ENCODE results near the gene EHF. TPM values are rescaled to one million over a fixed set of nuclear protein-coding genes. Genes with fewer than 3 reads are reported as not detected.

Gene EHF
- total RNA-seq, 1 experiment from 2014 or later = 0.51 TPM

DNA sequence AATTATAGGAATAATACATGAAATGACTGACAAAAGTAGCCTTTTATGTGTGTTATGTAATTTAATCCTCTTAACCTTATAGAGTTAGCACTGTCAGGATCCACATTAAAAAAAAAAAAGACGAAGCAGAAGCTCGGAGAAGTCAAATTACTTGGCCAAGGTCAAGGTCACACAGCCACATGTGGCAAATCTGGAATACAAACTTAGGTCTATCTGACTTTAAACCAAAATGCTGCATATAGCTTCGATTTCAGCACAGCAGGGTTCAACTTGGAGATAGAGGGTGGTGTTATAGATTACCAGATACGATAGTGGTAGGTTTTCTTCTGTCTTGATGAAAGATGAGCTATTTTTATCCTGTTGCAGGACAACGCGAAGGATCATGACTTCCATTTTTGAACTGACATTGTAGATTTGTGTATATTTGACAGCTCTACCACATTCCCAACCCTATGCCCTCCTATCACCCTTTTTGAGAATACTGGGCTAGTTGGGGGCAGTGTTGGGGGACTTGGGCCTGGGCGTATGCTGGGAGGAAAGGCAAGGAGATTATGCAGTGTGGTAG, 11.6 kb upstream of the EHF start:
- Histone ChIP-seq H3K9me3 (ENCODE audit: control insufficient read depth, insufficient read depth, low read depth, low read length) (no peaks in the 10 kb centered on the region), H3K4me1 (ENCODE audit: control insufficient read depth, insufficient read depth, low read length) (no peaks in the 10 kb centered on the region), H3K4me3 (ENCODE audit: low read depth in 2 of 2, low read length in 2 of 2) (no peak overlapping the region), H3K36me3 (ENCODE audit: control insufficient read depth, insufficient read depth, low read length) (no peaks in the 10 kb centered on the region), H3K27me3 (ENCODE audit: control insufficient read depth, insufficient read depth, low read length) (no peaks in the 10 kb centered on the region), H3K27ac (ENCODE audit: low read length) (no peak overlapping the region)
- ChIA-PET POLR2A (interaction anchor here (0.7 kb wide), 1 partner anchor 90 kb away, joined by 4 read pairs; no protein-coding TSS in a partner anchor), CTCF (no interaction called here)
- in situ Hi-C loops (cut with HindIII; ENCODE audit: low pct_unique_long_range_greater_than_20kb, low sequenced_read_pairs) (no loop called here), intact Hi-C loops (cut with micrococcal nuclease; ENCODE audit: unreplicated experiment) (no loop called here)
- DNase-seq (ENCODE audit: low read depth, low spot score) (no peak), ATAC-seq (no peak)
- BruUV-seq (replicated peaks) = no TSS peak
- TF ChIP-seq REST (IDR thresholded peaks at IDR 0.05; ENCODE audit: insufficient read depth in 1 of 2, low read depth in 2 of 2, low read length in 1 of 2) (no peak), CTCF (IDR thresholded peaks at IDR 0.05) (no peak), TCF7L2 (IDR thresholded peaks at IDR 0.05; ENCODE audit: low read depth, low read length) (no peak), POLR2AphosphoS5 (IDR thresholded peaks at IDR 0.05; ENCODE audit: low read depth, low read length) (no peak), SIN3A (IDR thresholded peaks at IDR 0.05; ENCODE audit: borderline replicate concordance, insufficient read depth, low read depth, low read length) (no peak)

GRCh38 chr11:34609850-34610249, 11.0 kb upstream of the EHF start:
- Histone ChIP-seq H3K27ac (ENCODE audit: low read length) (no peak overlapping the region), H3K4me1 (ENCODE audit: control insufficient read depth, insufficient read depth, low read length) (no peaks in the 10 kb centered on the region), H3K4me3 (ENCODE audit: low read depth in 2 of 2, low read length in 2 of 2) (no peak overlapping the region), H3K36me3 (ENCODE audit: control insufficient read depth, insufficient read depth, low read length) (no peaks in the 10 kb centered on the region), H3K9me3 (ENCODE audit: control insufficient read depth, insufficient read depth, low read depth, low read length) (no peaks in the 10 kb centered on the region), H3K27me3 (ENCODE audit: control insufficient read depth, insufficient read depth, low read length) (no peaks in the 10 kb centered on the region)
- no TSS peak for BruUV-seq (replicated peaks)
- POLR2A ChIA-PET = interaction anchor here (0.7 kb wide), 1 partner anchor 90 kb away, joined by 4 read pairs; no protein-coding TSS in a partner anchor
- in situ Hi-C loops (cut with HindIII; ENCODE audit: low pct_unique_long_range_greater_than_20kb, low sequenced_read_pairs) = no loop called here
- DNase-seq (ENCODE audit: low read depth, low spot score) (no peak), ATAC-seq (no peak)
- intact Hi-C loops (cut with micrococcal nuclease; ENCODE audit: unreplicated experiment) = no loop called here
- CTCF ChIA-PET = no interaction called here
- TF ChIP-seq TCF7L2 (IDR thresholded peaks at IDR 0.05; ENCODE audit: low read depth, low read length) = no peak
- no peak for TF ChIP-seq POLR2AphosphoS5 (IDR thresholded peaks at IDR 0.05; ENCODE audit: low read depth, low read length)
- TF ChIP-seq SIN3A (IDR thresholded peaks at IDR 0.05; ENCODE audit: borderline replicate concordance, insufficient read depth, low read depth, low read length) = no peak
- no peak for TF ChIP-seq CTCF (IDR thresholded peaks at IDR 0.05)
- no peak for TF ChIP-seq REST (IDR thresholded peaks at IDR 0.05; ENCODE audit: insufficient read depth in 1 of 2, low read depth in 2 of 2, low read length in 1 of 2)
